Spinal cord (tissue), 10 donors: ENCODE data around the gene LZTR1. TPM values are rescaled to one million over a fixed set of nuclear protein-coding genes. Genes with fewer than 3 reads are reported as not detected.

ENCODE experiments used
- DNase-seq, 6 donors: peaks; one replicate each; pipeline versions ENCODE4 v3.0.0 to v3.0.0-alpha.2; 2013 to 2015; ENCODE audit warnings: low spot score in 6 of 6, low read depth in 4 of 6
- H3K27ac ChIP-seq: one replicate; pipeline ENCODE4 v1.5.1; 2013; ENCODE audit warnings: low read depth, low read length, control low read depth
- H3K27me3 ChIP-seq: one replicate; pipeline ENCODE4 v1.6.1; 2013; ENCODE audit warnings: low read length; ENCODE audit not compliant: control insufficient read depth, insufficient read depth
- H3K36me3 ChIP-seq: one replicate; pipeline ENCODE4 v1.6.1; 2013; ENCODE audit warnings: low read length; ENCODE audit not compliant: control insufficient read depth, insufficient read depth
- H3K4me1 ChIP-seq: one replicate; pipeline ENCODE4 v1.6.1; 2013; ENCODE audit warnings: low read length; ENCODE audit not compliant: control insufficient read depth, insufficient read depth
- H3K4me3 ChIP-seq: one replicate; pipeline ENCODE4 v1.5.1; 2013; ENCODE audit warnings: low read depth, low read length, control low read depth
- H3K9me3 ChIP-seq: one replicate; pipeline ENCODE4 v1.6.1; 2013; ENCODE audit warnings: low read length; ENCODE audit not compliant: control insufficient read depth, insufficient read depth
- WGBS: methylation state at CpG from one replicate; pipeline ENCODE4 v1.1.5; 2013; ENCODE audit warnings: missing lambda C conversion rate; ENCODE audit not compliant: insufficient coverage; 5-methylcytosine and 5-hydroxymethylcytosine counted together
- polyA plus RNA-seq, 2 donors: library from polyadenylated mRNA; unstranded; fragments of 120-200 nt; gene quantifications; one replicate each; pipeline ENCODE4 v1.2.1, GENCODE V29; 2013; ENCODE audit not compliant: insufficient read length in 2 of 2
- total RNA-seq, 2 donors: library from RNA; depleted of rRNA in 1 of 2; stranded (reverse); fragments of 120-200 nt in 1 of 2; fragments of >200 nt in 1 of 2; gene quantifications; one replicate each; pipeline versions ENCODE4 v1.2.3 to v1.2.4, GENCODE V29; 2013 to 2014
- donor health status: healthy.

The LZTR1 gene
- total and polyA plus RNA-seq, 4 donors = 44.8 to 93.6 (median 67.5) TPM

DNA sequence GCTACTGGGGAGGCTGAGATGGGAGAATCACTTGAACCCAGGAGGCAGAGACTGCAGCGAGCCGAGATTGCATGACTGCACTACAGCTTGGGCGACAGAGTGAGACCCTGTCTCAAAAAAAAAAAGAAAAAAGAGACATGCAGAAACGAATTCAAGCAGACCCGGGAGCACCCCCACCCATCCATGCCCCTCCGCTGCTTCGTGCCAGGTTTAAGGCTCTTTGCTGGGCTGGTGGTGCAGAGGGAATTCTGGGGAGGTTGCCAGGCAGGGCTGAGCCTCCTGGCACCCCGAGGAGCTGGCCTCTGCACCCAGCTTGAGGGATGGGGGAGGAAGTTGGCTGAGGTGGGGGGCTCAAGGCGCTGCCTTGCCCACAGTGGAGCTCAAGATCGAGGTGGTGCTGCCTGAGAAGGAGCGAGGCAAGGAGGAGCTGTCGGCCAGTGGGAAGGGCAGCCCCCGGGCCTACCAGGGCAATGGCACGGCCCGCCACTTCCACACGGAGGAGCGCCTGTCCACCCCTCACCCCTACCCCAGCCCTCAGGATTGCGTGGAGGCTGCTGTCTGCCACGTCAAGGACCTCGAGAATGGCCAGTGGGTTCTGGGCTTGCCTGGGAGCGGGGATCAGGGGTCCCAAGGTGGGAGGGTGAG is 9.0 kb upstream of the LZTR1 start:
- Histone ChIP-seq H3K9me3 (no peaks in the 10 kb centered on the region), H3K36me3 (peaks cover 21% of the 10 kb centered on the region), H3K27me3 (no peaks in the 10 kb centered on the region), H3K27ac (no peak overlapping the region), H3K4me3 (no peak overlapping the region), H3K4me1 (peaks cover 21% of the 10 kb centered on the region)
- no peak for DNase-seq
- WGBS = 77% methylated on average over 14 of the region's 21 CpGs

DNA sequence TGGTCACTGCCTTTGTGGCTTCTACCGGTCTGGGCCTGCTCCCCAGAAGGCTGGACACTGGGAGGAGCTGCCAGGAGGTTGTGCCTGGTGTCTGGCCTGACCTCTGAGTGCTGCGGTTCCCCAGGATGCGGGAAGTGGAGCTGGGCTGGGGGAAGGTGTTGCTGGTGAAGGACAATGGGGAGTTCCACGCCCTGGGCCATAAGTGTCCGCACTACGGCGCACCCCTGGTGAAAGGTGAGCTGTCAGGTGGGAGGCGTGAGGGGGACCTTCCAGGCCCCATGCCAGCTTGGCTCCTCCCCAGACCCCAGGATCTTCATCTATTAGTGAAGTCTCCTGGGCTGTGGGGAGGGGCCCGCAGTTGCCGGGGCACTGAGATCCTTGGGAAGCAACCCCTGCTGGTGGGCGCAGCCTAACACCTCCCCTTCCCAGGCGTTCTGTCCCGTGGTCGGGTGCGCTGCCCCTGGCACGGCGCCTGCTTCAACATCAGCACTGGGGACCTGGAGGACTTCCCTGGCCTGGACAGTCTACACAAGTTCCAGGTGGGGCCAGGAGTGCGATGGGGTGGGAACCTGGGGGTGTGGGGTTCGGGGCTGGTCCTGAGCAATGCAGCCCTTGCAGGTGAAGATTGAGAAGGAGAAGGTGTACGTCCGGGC is 8.3 kb upstream of the LZTR1 start:
- H3K4me3 ChIP-seq = no peak overlapping the region
- no peaks in the 10 kb centered on the region for H3K27me3 ChIP-seq
- no peak overlapping the region for H3K27ac ChIP-seq
- H3K4me1 ChIP-seq = peaks cover 14% of the 10 kb centered on the region
- peaks cover 19% of the 10 kb centered on the region for H3K36me3 ChIP-seq
- DNase-seq = no peak
- H3K9me3 ChIP-seq = no peaks in the 10 kb centered on the region
- 59% methylated on average over 20 of the region's 21 CpGs for WGBS

DNA sequence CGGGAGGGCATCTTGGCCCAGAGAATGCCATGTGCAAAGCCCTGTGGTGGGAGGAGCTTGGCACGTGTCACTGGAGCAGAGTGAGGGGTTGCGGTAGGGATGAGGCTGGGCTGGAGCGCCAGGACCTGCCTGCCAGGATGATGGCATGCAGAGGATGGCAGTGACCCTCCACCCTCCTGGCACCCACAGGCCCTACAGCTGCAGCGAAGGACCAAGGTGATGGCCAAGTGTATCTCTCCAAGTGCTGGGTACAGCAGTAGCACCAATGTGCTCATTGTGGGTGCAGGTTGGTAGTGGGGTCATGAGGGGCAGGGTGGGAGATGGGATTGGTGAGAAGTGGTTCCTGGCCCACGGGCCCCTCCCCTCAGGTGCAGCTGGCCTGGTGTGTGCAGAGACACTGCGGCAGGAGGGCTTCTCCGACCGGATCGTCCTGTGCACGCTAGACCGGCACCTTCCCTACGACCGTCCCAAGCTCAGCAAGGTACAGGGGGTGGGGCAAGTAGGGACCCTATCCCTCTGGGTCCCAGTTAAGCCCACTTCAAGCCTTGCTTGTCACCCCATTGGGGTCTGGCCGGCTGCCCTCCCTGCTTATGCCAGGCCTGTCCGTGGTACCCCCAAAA is 7.7 kb upstream of the LZTR1 start:
- H3K27ac ChIP-seq = no peak overlapping the region
- H3K27me3 ChIP-seq = no peaks in the 10 kb centered on the region
- WGBS = 84% methylated on average over 9 of the region's 16 CpGs
- peaks cover 18% of the 10 kb centered on the region for H3K36me3 ChIP-seq
- H3K9me3 ChIP-seq = no peaks in the 10 kb centered on the region
- no peak for DNase-seq
- H3K4me3 ChIP-seq = no peak overlapping the region
- H3K4me1 ChIP-seq = peaks cover 15% of the 10 kb centered on the region

DNA sequence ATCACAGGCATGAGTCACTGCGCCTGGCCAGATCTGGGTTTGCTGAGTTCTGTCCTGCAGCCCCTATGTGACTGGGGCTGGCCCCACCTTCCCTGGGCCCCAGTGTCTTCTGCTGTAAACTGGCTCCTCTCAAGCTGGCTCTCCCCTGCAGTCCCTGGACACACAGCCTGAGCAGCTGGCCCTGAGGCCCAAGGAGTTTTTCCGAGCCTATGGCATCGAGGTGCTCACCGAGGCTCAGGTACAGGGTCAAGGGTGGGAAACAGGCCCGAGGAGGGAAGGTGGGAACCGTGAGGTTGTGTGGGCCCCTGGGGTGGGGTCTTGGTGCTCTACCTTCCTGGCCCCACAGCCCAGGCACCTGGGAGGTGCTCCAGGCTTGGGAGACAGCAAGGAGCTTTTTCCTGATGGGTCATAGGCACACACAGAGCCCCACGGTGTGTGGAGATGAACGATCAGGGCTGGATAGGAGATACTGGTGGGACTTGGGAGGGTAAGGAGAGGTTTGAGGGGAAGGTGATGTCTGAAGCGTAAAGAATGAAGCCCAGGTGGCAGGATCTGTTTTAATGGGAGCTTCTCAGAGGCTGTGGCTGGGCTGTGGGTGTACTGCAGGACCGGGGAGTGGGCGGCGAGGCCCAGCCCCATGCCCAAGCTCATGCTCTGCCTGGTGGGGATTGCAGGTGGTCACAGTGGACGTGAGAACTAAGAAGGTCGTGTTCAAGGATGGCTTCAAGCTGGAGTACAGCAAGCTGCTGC is 6.4 kb upstream of the LZTR1 start:
- H3K4me3 ChIP-seq = no peak overlapping the region
- H3K36me3 ChIP-seq = peaks cover 18% of the 10 kb centered on the region
- H3K27me3 ChIP-seq = no peaks in the 10 kb centered on the region
- peaks cover 28% of the 10 kb centered on the region for H3K4me1 ChIP-seq
- DNase-seq = no peak
- WGBS = 87% methylated on average over 14 of the region's 14 CpGs
- H3K27ac ChIP-seq = no peak overlapping the region
- H3K9me3 ChIP-seq = no peaks in the 10 kb centered on the region

DNA sequence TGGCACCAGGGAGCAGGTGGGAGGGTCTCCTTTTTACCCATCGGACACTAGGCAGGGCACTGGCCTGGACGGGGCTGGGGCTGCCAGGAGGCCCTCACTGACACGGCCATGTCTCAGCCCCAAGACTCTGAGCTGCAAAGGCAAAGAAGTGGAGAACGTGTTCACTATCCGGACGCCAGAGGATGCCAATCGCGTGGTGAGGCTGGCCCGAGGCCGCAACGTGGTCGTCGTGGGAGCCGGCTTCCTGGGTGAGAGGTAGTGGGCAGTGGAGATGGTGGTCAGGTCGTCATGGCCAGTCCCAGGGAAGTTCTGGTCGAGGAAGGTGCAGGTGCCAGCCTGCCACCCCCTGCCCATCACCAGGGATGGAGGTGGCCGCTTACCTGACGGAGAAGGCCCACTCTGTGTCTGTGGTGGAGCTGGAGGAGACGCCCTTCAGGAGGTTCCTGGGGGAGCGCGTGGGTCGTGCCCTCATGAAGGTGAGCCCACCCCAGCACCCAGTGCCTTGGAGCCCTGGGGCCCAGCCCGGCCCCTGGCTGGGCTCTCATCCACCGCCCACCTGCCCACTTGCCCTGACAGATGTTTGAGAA is 5.7 kb upstream of the LZTR1 start:
- no peak for DNase-seq
- Histone ChIP-seq H3K36me3 (peaks cover 18% of the 10 kb centered on the region), H3K9me3 (no peaks in the 10 kb centered on the region), H3K27ac (no peak overlapping the region), H3K4me1 (peaks cover 28% of the 10 kb centered on the region), H3K4me3 (no peak overlapping the region), H3K27me3 (no peaks in the 10 kb centered on the region)
- WGBS = 86% methylated on average over 22 of the region's 24 CpGs

DNA sequence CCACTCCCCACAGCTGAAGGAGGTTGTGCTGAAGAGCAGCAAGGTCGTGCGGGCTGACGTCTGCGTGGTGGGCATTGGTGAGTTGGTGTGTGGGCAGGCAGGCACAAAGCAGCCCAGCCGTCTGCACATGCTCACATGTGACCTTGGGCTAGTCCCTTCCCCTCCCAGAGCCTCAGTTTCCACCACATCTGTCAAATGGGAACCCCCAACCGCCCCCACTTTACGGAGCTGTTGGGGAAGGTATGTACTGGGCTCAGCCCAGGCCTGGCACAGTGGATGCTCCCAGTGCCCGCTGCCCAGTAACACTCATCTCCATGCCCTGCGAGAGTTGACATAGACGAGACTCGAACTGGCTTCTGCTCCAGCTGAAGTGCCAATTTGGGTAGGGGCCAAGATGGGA is 5.1 kb upstream of the LZTR1 start:
- no peaks in the 10 kb centered on the region for H3K27me3 ChIP-seq
- no peak overlapping the region for H3K4me3 ChIP-seq
- H3K9me3 ChIP-seq = no peaks in the 10 kb centered on the region
- WGBS = 87% methylated on average over 4 of the region's 11 CpGs
- H3K27ac ChIP-seq = no peak overlapping the region
- H3K36me3 ChIP-seq = peaks cover 18% of the 10 kb centered on the region
- H3K4me1 ChIP-seq = peaks cover 29% of the 10 kb centered on the region
- no peak for DNase-seq

DNA sequence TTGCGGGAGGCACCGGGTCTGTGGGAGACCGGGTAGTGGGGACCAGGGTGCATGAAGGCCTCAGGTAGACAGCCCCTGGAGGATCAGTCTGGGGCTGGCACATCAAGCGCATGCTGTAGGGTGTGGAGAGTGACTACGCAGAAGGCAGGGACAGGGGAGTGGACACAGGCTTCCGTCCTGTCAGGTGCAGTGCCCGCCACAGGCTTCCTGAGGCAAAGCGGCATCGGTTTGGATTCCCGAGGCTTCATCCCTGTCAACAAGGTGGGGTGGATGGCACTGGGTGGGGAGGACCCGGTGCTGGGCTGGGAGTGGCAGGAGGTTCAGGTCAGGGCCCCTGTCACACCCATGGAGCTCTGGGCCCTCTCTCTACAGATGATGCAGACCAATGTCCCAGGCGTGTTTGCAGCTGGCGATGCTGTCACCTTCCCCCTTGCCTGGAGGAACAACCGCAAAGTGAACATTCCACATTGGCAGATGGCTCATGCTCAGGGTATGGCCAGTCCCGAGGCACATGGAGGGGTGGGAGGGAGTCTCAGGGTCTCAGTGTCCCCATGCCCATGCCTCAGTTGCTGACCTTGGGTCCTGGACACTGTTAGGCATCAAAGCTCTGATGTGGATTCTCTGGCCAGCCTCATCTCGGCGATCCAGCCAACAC is 4.5 kb upstream of the LZTR1 start:
- WGBS = 83% methylated on average over 16 of the region's 17 CpGs
- H3K4me3 ChIP-seq = no peak overlapping the region
- peaks cover 32% of the 10 kb centered on the region for H3K4me1 ChIP-seq
- no peak overlapping the region for H3K27ac ChIP-seq
- no peak for DNase-seq
- H3K27me3 ChIP-seq = no peaks in the 10 kb centered on the region
- no peaks in the 10 kb centered on the region for H3K9me3 ChIP-seq
- H3K36me3 ChIP-seq = peaks cover 21% of the 10 kb centered on the region

DNA sequence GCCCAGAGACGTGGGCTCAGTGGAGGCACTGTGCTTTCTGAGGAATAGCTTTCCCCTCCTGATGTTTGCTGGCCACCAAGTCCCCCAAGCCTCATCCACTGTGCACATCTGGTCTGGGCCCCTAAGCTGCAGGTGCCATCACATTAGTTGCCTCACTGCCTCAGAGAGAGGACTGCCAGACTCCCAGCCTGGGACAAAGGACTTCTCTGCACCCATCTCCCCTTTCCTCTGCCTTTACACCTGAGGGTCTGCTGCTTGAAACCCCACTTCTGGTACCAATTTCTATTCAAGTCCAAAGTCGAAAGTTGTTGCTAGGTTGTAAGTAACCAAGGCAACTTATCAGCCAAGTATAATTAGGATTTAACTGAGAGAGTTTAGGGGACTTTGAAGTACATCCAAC is 3.7 kb upstream of the LZTR1 start:
- no peak for DNase-seq
- peaks cover 20% of the 10 kb centered on the region for H3K36me3 ChIP-seq
- H3K9me3 ChIP-seq = no peaks in the 10 kb centered on the region
- H3K27me3 ChIP-seq = no peaks in the 10 kb centered on the region
- WGBS = 85% methylated on average over 1 of the region's 2 CpGs
- no peak overlapping the region for H3K4me3 ChIP-seq
- H3K27ac ChIP-seq = no peak overlapping the region
- H3K4me1 ChIP-seq = peaks cover 40% of the 10 kb centered on the region

DNA sequence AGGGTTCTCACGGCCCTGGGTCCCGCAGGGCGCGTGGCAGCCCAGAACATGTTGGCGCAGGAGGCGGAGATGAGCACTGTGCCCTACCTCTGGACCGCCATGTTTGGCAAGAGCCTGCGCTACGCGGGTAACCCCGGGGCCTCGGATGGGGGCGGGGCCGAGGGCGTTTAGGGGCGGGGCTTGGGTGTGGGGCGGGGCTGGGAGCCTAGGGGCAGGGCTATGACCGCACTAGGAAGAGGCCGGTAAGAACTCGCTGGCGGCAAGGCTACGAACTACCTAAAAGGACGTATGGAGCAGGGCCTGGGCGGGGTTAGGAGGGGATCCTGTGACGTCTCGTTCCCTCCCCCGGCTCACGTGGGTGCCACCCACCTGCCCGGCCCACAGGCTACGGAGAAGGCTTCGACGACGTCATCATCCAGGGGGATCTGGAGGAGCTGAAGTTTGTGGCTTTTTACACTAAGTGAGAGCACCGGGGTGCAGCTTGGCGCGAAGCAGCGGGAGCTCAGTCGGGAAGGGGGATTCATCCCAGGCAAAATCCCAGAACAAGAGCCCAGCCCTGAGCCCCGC is 2.8 kb upstream of the LZTR1 start:
- 7% methylated on average over 38 of the region's 39 CpGs for WGBS
- Histone ChIP-seq H3K4me1 (peaks cover 43% of the 10 kb centered on the region), H3K27me3 (no peaks in the 10 kb centered on the region), H3K9me3 (no peaks in the 10 kb centered on the region), H3K36me3 (peaks cover 26% of the 10 kb centered on the region), H3K4me3 (peak overlapping the region; percentile 28), H3K27ac (no peak overlapping the region)
- peak in 2 of 6 donors; percentile 67 to 82 for DNase-seq
